HepG2 (cell line): ENCODE measurements around the gene RAB5B. TPM values are rescaled to one million over a fixed set of nuclear protein-coding genes. Genes with fewer than 3 reads are reported as not detected.
"Not testable (repeated sequence)": the region's sequence is repeated elsewhere in the genome, so short reads cannot be mapped to it uniquely, and the experiment has no call there.

Experiments
- ATAC-seq: fragments of 200-7000 bp; cut with Tn5 transposase; 3 replicates; pipeline ENCODE4 v1.9.1; 2020; ENCODE audit warnings: mild to moderate bottlenecking, moderate library complexity
- BruUV-seq: library from RNA; stranded (reverse); fragments of 400-500 nt; replicated peaks from 2 replicates; lab custom pipeline; 2021; lab: Mats Ljungman, UMichigan
- CTCF ChIA-PET: fragments of 300-600 bp; formaldehyde crosslinking; extraction: SDS; loops from one replicate; lab custom pipeline; 2021; ENCODE audit warnings: low total read pairs, inconsistent platforms, low intra/inter-chr PET ratio; lab: Yijun Ruan, JAX
- POLR2A ChIA-PET: fragments of 350-600 bp; sonication (Branson Sonifier 250); formaldehyde crosslinking; loops from one replicate; lab custom pipeline; 2020; ENCODE audit warnings: antibody characterized with exemption, inconsistent platforms; lab: Yijun Ruan, JAX
- DNase-seq: peaks from one replicate; pipeline ENCODE4 v3.0.0-alpha.2; 2015; ENCODE audit warnings: low spot score
- FAIRE-seq: peaks from 3 replicates; lab custom pipeline; 2011; peaks lifted over from hg19 to GRCh38; lab: Jason Lieb, UNC
- H2AFZ ChIP-seq: one replicate; pipeline ENCODE4 v1.6.1; 2011; ENCODE audit warnings: low read length, inconsistent platforms
- H3K27ac ChIP-seq: fragments of 300-600 bp; 3 replicates; pipeline ENCODE4 v1.8.0; 2011; ENCODE audit warnings: mixed run types, mild to moderate bottlenecking, mixed read lengths, low read length, inconsistent platforms; ENCODE audit not compliant: insufficient read depth; ENCODE audit errors: extremely low read length
- H3K27me3 ChIP-seq, 2 experiments: fragments of 200-600 bp in 1 of 2; 2 replicates in 1 of 2; 3 replicates in 1 of 2; pipeline versions ENCODE4 v1.6.0 to v1.8.0; 2011; ENCODE audit warnings: low read length in 2 of 2, mild to moderate bottlenecking in 2 of 2, moderate library complexity in 2 of 2, inconsistent platforms in 1 of 2; ENCODE audit not compliant: insufficient read depth in 2 of 2, control insufficient read depth in 1 of 2
- H3K36me3 ChIP-seq, 2 experiments: fragments of 200-600 bp in 1 of 2; replicated peaks in 1 of 2; 2 replicates in 1 of 2; 3 replicates in 1 of 2; pipeline versions ENCODE4 v1.5.1 to v1.8.0; 2011; ENCODE audit warnings: low read length in 2 of 2, inconsistent platforms in 1 of 2; ENCODE audit not compliant: insufficient read depth in 2 of 2, control insufficient read depth in 1 of 2
- H3K4me1 ChIP-seq: 2 replicates; pipeline ENCODE4 v1.5.1; 2012; ENCODE audit warnings: low read length, inconsistent platforms; ENCODE audit not compliant: insufficient read depth
- H3K4me2 ChIP-seq: 2 replicates; pipeline ENCODE4 v1.6.0; 2011; ENCODE audit warnings: low read depth, low read length, inconsistent platforms
- H3K4me3 ChIP-seq, 3 experiments: fragments of 200-600 bp in 1 of 3; sonication (generic), shearing (Covaris generic) in 1 of 3; replicated peaks in 1 of 3; 2 replicates each; pipeline ENCODE4 v1.5.1; 2011 to 2016; ENCODE audit warnings: low read length in 3 of 3, inconsistent platforms in 2 of 3, low read depth in 2 of 3, mild to moderate bottlenecking in 2 of 3, control low read depth in 1 of 3, mixed read lengths in 1 of 3; ENCODE audit not compliant: insufficient read depth in 1 of 3
- H3K79me2 ChIP-seq: one replicate; pipeline ENCODE4 v1.6.1; 2011; ENCODE audit warnings: low read length, inconsistent platforms; ENCODE audit not compliant: insufficient read depth
- H3K9ac ChIP-seq: 2 replicates; pipeline ENCODE4 v1.6.0; 2011; ENCODE audit warnings: mild to moderate bottlenecking, low read depth, low read length, inconsistent platforms; ENCODE audit not compliant: insufficient read depth
- H3K9me3 ChIP-seq: 2 replicates; pipeline ENCODE4 v1.5.1; 2012; ENCODE audit warnings: mild to moderate bottlenecking, low read length
- H4K20me1 ChIP-seq: 2 replicates; pipeline ENCODE4 v1.6.0; 2011; ENCODE audit warnings: inconsistent platforms, mild to moderate bottlenecking, low read length, moderate library complexity; ENCODE audit not compliant: insufficient read depth
- ARNT2 ChIP-seq: sonication (generic); formaldehyde crosslinking; IDR thresholded peaks from 2 replicates; pipeline ENCODE4 v1.8.0; 2022; ENCODE audit warnings: mild to moderate bottlenecking, low read depth, missing genetic modification reagents, moderate library complexity
- CCDC6 ChIP-seq: sonication (generic); formaldehyde crosslinking; IDR thresholded peaks from 2 replicates; pipeline ENCODE4 v1.8.1; 2022; ENCODE audit warnings: mild to moderate bottlenecking, missing genetic modification reagents, moderate library complexity
- HNRNPLL ChIP-seq: fragments of 200-400 bp; formaldehyde crosslinking; IDR thresholded peaks from 2 replicates; pipeline ENCODE4 v1.6.1; 2017; ENCODE audit warnings: mild to moderate bottlenecking, low read depth, low read length; ENCODE audit not compliant: poor library complexity, severe bottlenecking
- KDM5A ChIP-seq: fragments of 200-600 bp; sonication (generic); IDR thresholded peaks from 2 replicates; pipeline ENCODE4 v1.7.0; 2018; ENCODE audit warnings: antibody characterized with exemption, mild to moderate bottlenecking, low read length, borderline replicate concordance
- PLSCR1 ChIP-seq: sonication (generic); formaldehyde crosslinking; IDR thresholded peaks from 2 replicates; pipeline ENCODE4 v1.5.0; 2020; ENCODE audit warnings: missing genetic modification reagents, mild to moderate bottlenecking, borderline replicate concordance
- RAD21 ChIP-seq: fragments of 450-650 bp; formaldehyde crosslinking; IDR thresholded peaks from 2 replicates; pipeline ENCODE4 v1.5.0; 2020; ENCODE audit warnings: mild to moderate bottlenecking
- ZNF543 ChIP-seq: sonication (generic); formaldehyde crosslinking; IDR thresholded peaks from 2 replicates; pipeline ENCODE4 v1.4.0; 2020; ENCODE audit warnings: mild to moderate bottlenecking, missing genetic modification reagents
- WGBS: methylation state at CpG from one replicate; pipeline ENCODE4 v1.1.6; 2017; ENCODE audit warnings: low lambda C conversion rate; 5-methylcytosine and 5-hydroxymethylcytosine counted together
- in situ Hi-C: cut with HindIII; loops from 2 replicates; pipeline ENCODE4 v1.10.0; 2017; ENCODE audit warnings: low pct_unique_long_range_greater_than_20kb; ENCODE audit not compliant: extremely low pct_ligation_motif_present
- intact Hi-C: fragments of 100-400 bp; cut with micrococcal nuclease; formaldehyde crosslinking; loops from one replicate; pipeline ENCODE4 v1.10.0; 2022; ENCODE audit not compliant: unreplicated experiment
- polyA plus RNA-seq, 8 experiments: library from polyadenylated mRNA; depleted of rRNA in 3 of 8; stranded (reverse) in 7 of 8; unstranded in 1 of 8; fragments of >200 nt; fragmentation: Illumina TruSeq in 4 of 8; extraction: Trizol in 4 of 8; gene quantifications; 2 replicates each; pipeline versions ENCODE4 v1.2.1 to v1.2.3, GENCODE V29; 2011 to 2016; ENCODE audit warnings: low read depth in 4 of 8, missing spikeins in 1 of 8, mixed read lengths in 1 of 8; ENCODE audit not compliant: insufficient read depth in 1 of 8
- total RNA-seq, 5 experiments: library from RNA; depleted of rRNA; stranded (reverse); fragments of >200 nt; fragmentation: Illumina TruSeq; extraction: Trizol; gene quantifications; 2 replicates each; pipeline ENCODE4 v1.2.3, GENCODE V29; 2016; ENCODE audit warnings: low read depth in 1 of 5

The RAB5B gene
- total and polyA plus RNA-seq, 2 of the 13 experiments (the other 11 are each of a cell fraction or from before 2014, with no cell fraction given): 26.0 to 68.3 TPM

DNA sequence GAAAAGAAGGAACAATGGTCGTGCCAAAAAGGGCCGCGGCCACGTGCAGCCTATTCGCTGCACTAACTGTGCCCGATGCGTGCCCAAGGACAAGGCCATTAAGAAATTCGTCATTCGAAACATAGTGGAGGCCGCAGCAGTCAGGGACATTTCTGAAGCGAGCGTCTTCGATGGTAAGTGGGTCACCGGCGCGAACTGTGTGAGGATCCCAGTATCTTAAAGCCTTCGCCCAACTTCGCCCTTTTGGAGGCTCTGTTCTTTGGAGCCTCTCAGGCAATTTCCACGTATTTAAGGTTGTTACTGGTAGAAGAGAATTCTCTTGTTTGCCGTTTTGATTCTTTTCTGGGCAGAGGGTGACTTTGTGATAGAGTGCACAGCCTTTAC lies 68.5 kb downstream of the RAB5B start:
- not testable (repeated sequence) for FAIRE-seq

DNA sequence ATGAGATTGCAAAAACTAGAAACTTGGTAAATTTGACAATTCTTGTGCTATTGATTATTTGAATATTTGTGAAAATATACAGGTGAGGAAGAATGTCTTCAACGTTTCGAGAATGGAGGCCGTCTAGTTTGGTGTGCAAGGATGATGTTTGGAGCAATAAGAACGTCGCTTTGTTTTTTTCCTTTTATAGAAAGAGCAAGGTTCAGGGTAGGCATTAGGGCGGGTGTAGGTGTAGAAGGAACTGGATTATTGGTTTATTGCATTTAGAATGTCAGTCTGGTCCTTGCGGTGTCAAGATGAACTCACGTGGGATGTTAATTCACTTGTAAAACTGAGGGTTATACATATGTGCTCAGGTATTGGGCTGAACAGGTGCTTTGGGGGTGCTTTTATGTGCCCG lies 69.0 kb downstream of the RAB5B start:
- H3K9ac ChIP-seq: peak overlapping the region; percentile 99
- H3K36me3 ChIP-seq: peaks cover 2 to 20% of the 10 kb centered on the region in 2 experiments
- peak overlapping the region; percentile 84 to 94 (median 87) for H3K4me3 ChIP-seq
- peak overlapping the region; percentile 91 for H3K4me2 ChIP-seq
- peaks cover 6% of the 10 kb centered on the region; the same call in 1 of the 2 replicates for H4K20me1 ChIP-seq
- WGBS: 16% methylated on average over 9 of the region's 9 CpGs
- peak; percentile 53; the same call in 1 of the 2 replicates for TF ChIP-seq ARNT2
- TF ChIP-seq PLSCR1 (CRISPR knock-in tag): no peak
- CTCF ChIA-PET: no interaction called here
- ATAC-seq: no peak
- peak overlapping the region; percentile 98 for H3K27ac ChIP-seq
- in situ Hi-C loops: no loop called here
- peaks cover 49% of the 10 kb centered on the region for H3K4me1 ChIP-seq
- no TSS peak for BruUV-seq
- POLR2A ChIA-PET: interaction anchor here (1.0 to 4.7 kb wide), 3 partner anchors 36 to 69 kb away, joined by 3 to 40 read pairs (median 4); partner anchors contain the start of gene RAB5B
- no peak for FAIRE-seq
- no peaks in the 10 kb centered on the region for H3K27me3 ChIP-seq
- intact Hi-C loops: no loop called here
- peaks cover 21% of the 10 kb centered on the region for H3K79me2 ChIP-seq
- H3K9me3 ChIP-seq: no peaks in the 10 kb centered on the region
- no peak for DNase-seq
- H2AFZ ChIP-seq: no peak overlapping the region

More for the DNA sequence above, 68.5 kb downstream of the RAB5B start:
- not testable (repeated sequence) for H3K27me3 ChIP-seq, ATAC-seq
- 5% methylated on average over 4 of the region's 20 CpGs for WGBS
- TSS peak; percentile 88 for BruUV-seq
- peak overlapping the region; percentile 99 for H3K9ac ChIP-seq
- H3K4me1 ChIP-seq: peaks cover 49% of the 10 kb centered on the region
- peaks cover 2 to 20% of the 10 kb centered on the region in 2 experiments for H3K36me3 ChIP-seq
- H3K79me2 ChIP-seq: peaks cover 21% of the 10 kb centered on the region
- peak overlapping the region; percentile 84 to 94 (median 87) for H3K4me3 ChIP-seq
- peak; percentile 62 for TF ChIP-seq KDM5A
- 0 out of 2 replicates have a peak, but pooled peaks have one; percentile 12 for TF ChIP-seq ZNF543 (CRISPR knock-in tag)
- 0 out of 2 replicates have a peak, but pooled peaks have one; percentile 14 for TF ChIP-seq CCDC6 (CRISPR knock-in tag)
- peak; percentile 14 for TF ChIP-seq HNRNPLL
- TF ChIP-seq RAD21 (CRISPR knock-in tag): 0 out of 2 replicates have a peak, but pooled peaks have one; percentile 1
- TF ChIP-seq, all 625 proteins: peak for 5; not testable (repeated sequence) for 620
- H3K4me2 ChIP-seq: peak overlapping the region; percentile 91
- POLR2A ChIA-PET, DNase-seq, H4K20me1 ChIP-seq, H3K9me3 ChIP-seq, intact Hi-C loops, H2AFZ ChIP-seq, CTCF ChIA-PET, in situ Hi-C loops: not testable (repeated sequence)
- peak overlapping the region; percentile 98 for H3K27ac ChIP-seq

Other genes starting within 250 kb of the RAB5B start
- gene CD63, start 245.1 kb upstream of the RAB5B start, total RNA-seq (2016; rRNA removed; fragmentation: Illumina TruSeq; extraction: Trizol): 134 and 277 TPM in 2 replicates
- gene CD63, start 245.1 kb upstream of the RAB5B start, polyA plus RNA-seq (2011; rRNA removed): 211 and 234 TPM in 2 replicates
- gene GDF11, start 231.0 kb upstream of the RAB5B start, total RNA-seq (2016; rRNA removed; fragmentation: Illumina TruSeq; extraction: Trizol): 1.4 and 1.5 TPM in 2 replicates
- 0.63 and 1.0 TPM in 2 replicates for gene GDF11, start 231.0 kb upstream of the RAB5B start, polyA plus RNA-seq (2011; rRNA removed)
- 95.4 and 137 TPM in 2 replicates for gene SARNP, start 156.4 kb upstream of the RAB5B start, total RNA-seq (2016; rRNA removed; fragmentation: Illumina TruSeq; extraction: Trizol)
- gene SARNP, start 156.4 kb upstream of the RAB5B start, polyA plus RNA-seq (2011; rRNA removed): 46.4 and 59.0 TPM in 2 replicates
- 14.8 and 28.6 TPM in 2 replicates for gene ORMDL2, start 156.0 kb upstream of the RAB5B start, total RNA-seq (2016; rRNA removed; fragmentation: Illumina TruSeq; extraction: Trizol)
- gene ORMDL2, start 156.0 kb upstream of the RAB5B start, polyA plus RNA-seq (2011; rRNA removed): 24.0 and 30.2 TPM in 2 replicates
- 22.4 and 23.9 TPM in 2 replicates for gene DNAJC14, start 144.5 kb upstream of the RAB5B start, total RNA-seq (2016; rRNA removed; fragmentation: Illumina TruSeq; extraction: Trizol)
- 4.3 and 6.4 TPM in 2 replicates for gene DNAJC14, start 144.5 kb upstream of the RAB5B start, polyA plus RNA-seq (2011; rRNA removed)
- 0.07 TPM in 1 of 2 replicates, not detected in the other for gene MMP19, start 131.1 kb upstream of the RAB5B start, total RNA-seq (2016; rRNA removed; fragmentation: Illumina TruSeq; extraction: Trizol)
- gene MMP19, start 131.1 kb upstream of the RAB5B start, polyA plus RNA-seq (2011; rRNA removed): 0.08 and 0.16 TPM in 2 replicates
- gene PYM1, start 46.2 kb upstream of the RAB5B start, total RNA-seq (2016; rRNA removed; fragmentation: Illumina TruSeq; extraction: Trizol): 51.8 and 57.9 TPM in 2 replicates
- 40.7 and 44.0 TPM in 2 replicates for gene PYM1, start 46.2 kb upstream of the RAB5B start, polyA plus RNA-seq (2011; rRNA removed)
- 2.4 and 2.7 TPM in 2 replicates for gene DGKA, start 42.9 kb upstream of the RAB5B start, total RNA-seq (2016; rRNA removed; fragmentation: Illumina TruSeq; extraction: Trizol)
- gene DGKA, start 42.9 kb upstream of the RAB5B start, polyA plus RNA-seq (2011; rRNA removed): 5.4 and 7.6 TPM in 2 replicates
- 0.35 and 0.49 TPM in 2 replicates for gene PMEL, start 8.0 kb upstream of the RAB5B start, total RNA-seq (2016; rRNA removed; fragmentation: Illumina TruSeq; extraction: Trizol)
- 3.3 and 3.4 TPM in 2 replicates for gene PMEL, start 8.0 kb upstream of the RAB5B start, polyA plus RNA-seq (2011; rRNA removed)
- gene CDK2, start 7.2 kb upstream of the RAB5B start, total RNA-seq (2016; rRNA removed; fragmentation: Illumina TruSeq; extraction: Trizol): 47.5 and 52.0 TPM in 2 replicates
- gene CDK2, start 7.2 kb upstream of the RAB5B start, polyA plus RNA-seq (2011; rRNA removed): 42.0 and 52.6 TPM in 2 replicates
- gene SUOX, start 23.2 kb downstream of the RAB5B start, total RNA-seq (2016; rRNA removed; fragmentation: Illumina TruSeq; extraction: Trizol): 23.9 and 24.6 TPM in 2 replicates
- gene SUOX, start 23.2 kb downstream of the RAB5B start, polyA plus RNA-seq (2011; rRNA removed): 25.9 and 28.9 TPM in 2 replicates
- gene IKZF4, start 47.0 kb downstream of the RAB5B start, total RNA-seq (2016; rRNA removed; fragmentation: Illumina TruSeq; extraction: Trizol): 0.58 and 0.76 TPM in 2 replicates
- gene IKZF4, start 47.0 kb downstream of the RAB5B start, polyA plus RNA-seq (2011; rRNA removed): 2.2 TPM in 2 replicates
- 421 and 486 TPM in 2 replicates for gene RPS26, start 67.8 kb downstream of the RAB5B start, total RNA-seq (2016; rRNA removed; fragmentation: Illumina TruSeq; extraction: Trizol)
- gene RPS26, start 67.8 kb downstream of the RAB5B start, polyA plus RNA-seq (2011; rRNA removed): 137 and 150 TPM in 2 replicates
- gene ERBB3, start 106.1 kb downstream of the RAB5B start, total RNA-seq (2016; rRNA removed; fragmentation: Illumina TruSeq; extraction: Trizol): 55.2 and 93.6 TPM in 2 replicates
- gene ERBB3, start 106.1 kb downstream of the RAB5B start, polyA plus RNA-seq (2011; rRNA removed): 358 and 371 TPM in 2 replicates
- 240 and 281 TPM in 2 replicates for gene PA2G4, start 130.5 kb downstream of the RAB5B start, total RNA-seq (2016; rRNA removed; fragmentation: Illumina TruSeq; extraction: Trizol)
- gene PA2G4, start 130.5 kb downstream of the RAB5B start, polyA plus RNA-seq (2011; rRNA removed): 115 and 147 TPM in 2 replicates
- gene RPL41, start 142.6 kb downstream of the RAB5B start, total RNA-seq (2016; rRNA removed; fragmentation: Illumina TruSeq; extraction: Trizol): 4,012 and 4,443 TPM in 2 replicates
- 6,595 and 7,670 TPM in 2 replicates for gene RPL41, start 142.6 kb downstream of the RAB5B start, polyA plus RNA-seq (2011; rRNA removed)
- 1.9 and 2.3 TPM in 2 replicates for gene ZC3H10, start 144.2 kb downstream of the RAB5B start, total RNA-seq (2016; rRNA removed; fragmentation: Illumina TruSeq; extraction: Trizol)
- gene ZC3H10, start 144.2 kb downstream of the RAB5B start, polyA plus RNA-seq (2011; rRNA removed): 0.70 and 0.98 TPM in 2 replicates
- 30.1 and 66.9 TPM in 2 replicates for gene ESYT1, start 154.2 kb downstream of the RAB5B start, total RNA-seq (2016; rRNA removed; fragmentation: Illumina TruSeq; extraction: Trizol)
- gene ESYT1, start 154.2 kb downstream of the RAB5B start, polyA plus RNA-seq (2011; rRNA removed): 71.0 and 80.1 TPM in 2 replicates
- gene MYL6B, start 178.5 kb downstream of the RAB5B start, total RNA-seq (2016; rRNA removed; fragmentation: Illumina TruSeq; extraction: Trizol): 75.7 and 76.5 TPM in 2 replicates
- gene MYL6B, start 178.5 kb downstream of the RAB5B start, polyA plus RNA-seq (2011; rRNA removed): 81.4 and 88.7 TPM in 2 replicates
- gene MYL6, start 184.3 kb downstream of the RAB5B start, total RNA-seq (2016; rRNA removed; fragmentation: Illumina TruSeq; extraction: Trizol): 1,192 and 1,778 TPM in 2 replicates
- gene MYL6, start 184.3 kb downstream of the RAB5B start, polyA plus RNA-seq (2011; rRNA removed): 983 and 1,127 TPM in 2 replicates
- gene SMARCC2, start 215.4 kb downstream of the RAB5B start, total RNA-seq (2016; rRNA removed; fragmentation: Illumina TruSeq; extraction: Trizol): 13.1 and 21.3 TPM in 2 replicates
- gene SMARCC2, start 215.4 kb downstream of the RAB5B start, polyA plus RNA-seq (2011; rRNA removed): 21.0 and 24.1 TPM in 2 replicates
- gene RNF41, start 247.8 kb downstream of the RAB5B start, total RNA-seq (2016; rRNA removed; fragmentation: Illumina TruSeq; extraction: Trizol): 27.1 and 32.9 TPM in 2 replicates
- gene RNF41, start 247.8 kb downstream of the RAB5B start, polyA plus RNA-seq (2011; rRNA removed): 39.4 and 46.7 TPM in 2 replicates